Effector memory CD8-positive, alpha-beta T cell (primary cell): ENCODE measurements around the gene FAM161B.

Experiments used
- ATAC-seq: fragments of 150-1000 bp; cut with Tn5 transposase; replicated peaks from 2 replicates; pipeline ENCODE4 v1.10.0; 2021; ENCODE audit warnings: mild to moderate bottlenecking, moderate library complexity
- DNase-seq, 3 experiments: peaks; one replicate each; pipeline ENCODE4 v3.0.0; 2021
- H3K27ac Mint-ChIP-seq, 2 donors: one replicate each; pipeline ENCODE4 v1.8.0; 2022; ENCODE audit warnings: mild to moderate bottlenecking in 2 of 2, mixed read lengths in 2 of 2, moderate library complexity in 2 of 2
- H3K27me3 Mint-ChIP-seq, 2 donors: one replicate each; pipeline ENCODE4 v1.8.0; 2022; ENCODE audit warnings: mixed read lengths in 2 of 2
- H3K36me3 Mint-ChIP-seq: one replicate; pipeline ENCODE4 v1.8.0; 2022; ENCODE audit warnings: mild to moderate bottlenecking, moderate library complexity, mixed read lengths; ENCODE audit not compliant: insufficient read depth
- H3K4me1 Mint-ChIP-seq, 2 donors: one replicate each; pipeline ENCODE4 v1.8.0; 2022; ENCODE audit warnings: low read depth in 2 of 2, mixed read lengths in 2 of 2
- H3K4me3 Mint-ChIP-seq, 2 donors: one replicate each; pipeline ENCODE4 v1.8.0; 2022; ENCODE audit warnings: mild to moderate bottlenecking in 2 of 2, mixed read lengths in 2 of 2, moderate library complexity in 2 of 2
- H3K9me3 Mint-ChIP-seq, 2 donors: one replicate each; pipeline ENCODE4 v1.8.0; 2022; ENCODE audit warnings: mixed read lengths in 2 of 2

Gene FAM161B

DNA sequence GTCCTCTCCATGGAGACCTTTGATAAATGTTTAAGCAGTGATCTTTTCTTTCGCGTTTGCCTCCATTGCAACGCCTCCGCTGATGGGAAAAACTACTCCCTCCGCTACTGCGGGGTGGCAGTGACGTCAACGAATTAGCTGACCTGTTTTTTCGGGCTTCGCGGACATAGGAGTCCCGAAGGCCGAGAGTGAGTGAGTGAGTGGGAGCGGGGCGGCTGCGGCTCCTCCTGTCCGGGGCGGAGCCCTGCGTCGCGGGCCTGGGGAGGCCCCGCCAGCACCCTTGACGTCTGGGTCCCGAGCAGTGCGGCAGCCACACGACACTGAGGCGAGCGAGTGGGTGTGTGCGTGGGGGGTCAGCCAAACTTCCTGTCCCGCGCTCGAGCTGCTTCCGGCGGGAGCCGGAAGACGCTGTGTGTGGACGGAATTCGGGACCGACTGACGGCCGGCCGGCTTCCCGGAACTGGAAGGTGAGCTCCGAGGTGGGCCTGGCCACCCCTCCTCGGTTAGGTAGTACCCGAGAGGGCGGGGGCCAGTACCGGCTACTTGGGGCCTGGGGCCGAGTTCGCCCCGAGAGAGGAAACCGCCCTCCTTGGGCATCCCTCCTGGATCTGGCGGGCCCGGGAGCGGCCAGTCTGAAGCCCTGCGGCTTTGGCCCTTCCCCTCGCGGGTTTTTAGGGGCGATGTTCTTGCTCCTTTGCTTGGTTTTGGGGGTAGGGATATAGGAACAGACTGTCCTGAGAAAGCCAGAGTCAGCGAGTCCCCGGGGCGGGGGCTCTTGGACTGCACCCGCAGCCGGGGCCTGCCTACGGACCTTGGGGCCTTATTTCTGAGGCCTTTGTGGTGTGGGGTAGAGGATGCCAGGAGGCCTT, 63.2 kb downstream of the FAM161B start, which contains the start of gene ZNF410:
Gene ZNF410, plus strand, starts transcription at position 411 of the 869 bp plus-strand sequence. CDS start 5,317 bp downstream, outside the sequence.
- Mint-ChIP-seq H3K27me3 (no peaks in the 10 kb centered on the region), H3K4me1 (peaks cover 29 to 42% of the 10 kb centered on the region in 2 donors), H3K4me3 (peak within 1 kb of the TSS; percentile 91 to 98), H3K9me3 (no peaks in the 10 kb centered on the region), H3K36me3 (peaks cover 29% of the 10 kb centered on the region), H3K27ac (peak within 1 kb of the TSS; percentile 97 to 99)
- ATAC-seq (peak; percentile 97), DNase-seq (peak; percentile 79 to 82 (median 79))

DNA sequence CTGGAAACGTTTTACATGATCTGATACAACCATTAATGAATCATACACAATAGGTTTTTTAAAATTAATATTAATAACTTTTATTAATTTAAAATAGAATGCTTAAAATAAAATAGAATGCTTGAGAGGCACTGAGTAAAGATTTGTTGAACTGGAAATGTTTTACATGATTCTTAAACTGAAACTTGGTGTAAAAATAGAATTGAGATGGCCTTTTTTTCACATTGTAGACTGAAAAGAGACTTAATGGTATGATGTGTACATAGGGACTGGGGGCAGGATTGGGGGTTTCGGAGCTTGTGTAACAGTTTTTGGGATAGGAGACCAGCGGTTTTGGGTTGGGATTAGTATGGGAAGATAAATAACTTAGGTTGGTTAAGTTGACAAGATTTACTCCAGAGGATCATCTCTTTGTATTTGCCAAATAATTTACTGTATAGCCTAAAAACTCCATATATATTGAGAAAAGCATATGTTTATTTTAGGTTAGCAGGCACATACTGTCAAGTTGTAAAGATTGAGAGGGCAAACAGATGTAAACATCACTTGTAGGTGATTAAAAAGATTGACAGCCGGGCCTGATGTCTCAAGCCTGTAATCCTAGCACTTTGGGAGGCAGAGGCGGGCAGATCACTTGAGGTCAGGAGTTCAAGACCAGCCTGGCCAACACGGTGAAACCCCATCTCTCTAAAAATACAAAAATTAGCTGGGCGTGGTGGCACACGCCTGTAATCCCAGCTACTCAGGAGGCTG, 65.3 kb downstream of the FAM161B start:
- Mint-ChIP-seq H3K4me3 (peak overlapping the region in 1 of 2 donors; percentile 3), H3K27me3 (no peaks in the 10 kb centered on the region), H3K4me1 (peaks cover 29 to 37% of the 10 kb centered on the region in 2 donors), H3K27ac (peak overlapping the region; percentile 61 to 99), H3K9me3 (no peaks in the 10 kb centered on the region), H3K36me3 (peaks cover 23% of the 10 kb centered on the region)
- no peak for ATAC-seq
- no peak for DNase-seq
